Activated CD4-positive, alpha-beta T cell treated with anti-CD3 and anti-CD28 coated beads, Interleukin-2, Interleukin-6, amounts not matched to agents 100 ng/mL and 50 ng/mL, durations not matched to agents 16 hours and 8 hours (primary cell): ENCODE measurements around the gene CLEC19A.
A peak's percentile ranks its signal among the peaks of the same experiment; 100 is the strongest.

Experiments
- DNase-seq: peaks from one replicate; pipeline ENCODE4 v3.0.0-alpha.2; 2020

CLEC19A gene

DNA sequence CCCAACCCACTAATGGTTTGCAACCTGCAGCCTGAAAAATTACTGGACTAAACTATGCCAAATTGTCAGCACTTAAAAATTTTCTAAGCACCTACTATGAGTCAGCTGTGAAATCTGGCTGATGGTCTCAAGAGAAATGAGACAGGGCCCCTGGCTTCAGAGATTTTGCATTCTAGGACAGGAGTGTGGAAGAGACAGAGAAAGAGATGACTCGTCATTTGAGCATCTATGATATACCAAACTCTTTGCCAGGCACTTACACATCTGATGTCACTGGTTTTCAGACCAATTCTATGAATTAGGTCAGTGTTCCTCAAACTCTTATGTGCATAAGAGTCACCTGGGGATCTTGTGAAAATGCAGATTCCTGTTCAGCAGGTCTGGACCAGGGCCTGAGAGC, 44.4 kb downstream of the CLEC19A start:
- no peak for DNase-seq

DNA sequence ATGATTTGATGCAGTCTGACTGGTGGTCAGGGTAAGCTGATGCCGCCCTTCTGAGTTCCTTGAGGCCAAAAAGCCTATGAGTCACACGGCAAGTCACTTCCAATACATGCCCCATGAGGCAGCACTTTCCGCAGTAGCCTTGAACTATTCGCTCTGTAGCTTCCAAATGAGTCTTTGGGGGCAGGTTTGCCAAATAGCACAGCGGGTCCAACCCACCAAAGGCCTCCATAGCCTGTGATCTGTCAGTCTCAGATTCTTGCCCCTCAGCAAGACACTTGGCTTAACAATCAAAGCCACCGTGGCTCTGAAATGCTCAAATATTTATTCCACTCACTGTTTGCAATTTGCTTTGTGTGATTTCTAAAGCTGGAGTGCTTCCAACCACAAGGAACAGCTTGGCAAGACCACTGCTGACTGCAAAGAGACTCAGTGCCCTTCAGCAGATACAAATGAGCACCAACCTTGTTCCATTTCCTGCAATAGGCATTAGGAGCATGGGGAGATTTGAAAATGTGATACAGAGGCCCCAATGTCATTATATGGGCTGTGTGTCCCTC, 45.4 kb downstream of the CLEC19A start:
- DNase-seq, result no peak

DNA sequence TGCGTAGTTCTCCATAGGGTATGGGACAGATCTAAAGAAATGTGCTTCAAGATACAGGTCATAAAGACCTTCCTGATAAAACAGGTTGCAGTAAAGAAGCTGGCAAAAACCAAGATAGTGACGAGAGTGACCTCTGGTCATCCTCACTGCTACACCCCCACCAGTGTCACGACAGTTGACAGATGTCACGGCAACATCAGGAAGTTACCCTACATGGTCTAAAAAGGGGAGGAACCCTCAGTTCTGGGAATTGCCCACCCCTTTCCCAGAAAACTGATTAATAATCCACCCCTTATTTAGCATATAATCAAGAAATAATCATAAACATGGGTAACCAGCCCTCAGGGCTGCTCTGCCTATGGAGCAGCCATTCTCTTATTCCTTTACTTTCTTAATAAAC, 46.3 kb downstream of the CLEC19A start:
- no peak for DNase-seq

DNA sequence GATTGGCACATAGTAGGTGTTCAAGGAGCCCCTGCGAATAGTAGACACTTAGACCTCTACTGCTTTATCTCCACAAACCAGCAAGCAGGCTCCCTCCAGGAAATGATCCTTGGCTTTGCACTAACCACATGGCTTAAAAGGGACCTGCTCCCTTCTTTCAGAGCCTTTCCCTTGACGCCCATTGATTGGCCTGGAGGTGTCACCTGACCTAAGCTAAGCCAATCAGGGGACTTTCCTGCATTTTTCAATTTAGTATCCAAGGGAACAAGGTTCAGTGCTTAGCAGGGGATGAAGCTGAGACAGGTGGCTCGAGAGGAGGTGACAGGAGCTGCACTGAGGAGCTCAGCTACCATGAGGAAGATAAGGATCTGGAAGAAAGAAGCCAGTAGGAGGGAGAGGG, 52.8 kb downstream of the CLEC19A start:
- DNase-seq, result no peak

DNA sequence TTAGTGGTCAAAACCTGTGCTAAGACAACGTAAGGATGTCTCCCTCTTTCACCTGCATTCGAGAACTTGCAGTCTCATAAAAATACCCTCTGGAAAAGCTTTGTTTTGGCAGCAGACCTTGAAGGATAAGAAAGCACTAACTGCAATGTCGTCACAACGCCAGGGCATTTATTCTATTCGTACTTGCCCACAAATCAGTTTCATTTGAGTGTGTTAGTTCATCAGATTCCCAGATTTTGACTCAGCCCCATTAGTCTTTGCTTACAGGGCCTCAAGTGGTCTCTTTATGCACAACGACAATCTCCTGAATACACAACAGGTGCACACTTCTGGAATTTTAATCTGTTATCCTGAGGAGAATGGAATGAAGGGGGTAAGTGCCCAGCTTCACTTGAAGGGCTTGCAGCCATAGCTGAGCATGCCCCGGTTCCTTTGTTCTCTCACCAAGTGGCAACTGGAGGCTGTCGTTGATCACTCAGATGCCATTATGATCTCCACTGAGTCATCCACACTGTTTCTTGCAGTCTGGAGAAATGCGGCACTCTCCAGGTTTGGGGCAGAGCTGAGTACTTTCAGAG, 58.8 kb downstream of the CLEC19A start:
- DNase-seq, result no peak

DNA sequence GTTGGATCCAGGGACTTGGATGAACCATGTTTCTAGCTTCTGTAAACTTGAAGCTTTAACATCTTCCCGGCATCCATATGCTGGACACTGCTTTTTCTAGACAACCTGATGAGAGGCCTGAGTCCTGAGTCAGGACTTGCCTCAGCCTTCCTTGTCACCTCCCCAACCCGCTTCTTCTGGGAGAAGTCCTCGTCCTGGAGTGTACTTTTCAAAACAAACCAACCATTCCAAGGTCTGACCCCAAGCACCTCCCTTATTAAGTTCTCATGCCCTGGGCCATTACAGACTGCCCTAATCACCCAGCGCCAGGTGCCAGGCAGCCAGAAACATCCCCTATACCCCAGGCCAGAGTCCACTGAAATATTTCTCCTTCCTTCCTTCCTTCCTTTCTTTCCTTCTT, 59.4 kb downstream of the CLEC19A start:
- DNase-seq, result no peak

DNA sequence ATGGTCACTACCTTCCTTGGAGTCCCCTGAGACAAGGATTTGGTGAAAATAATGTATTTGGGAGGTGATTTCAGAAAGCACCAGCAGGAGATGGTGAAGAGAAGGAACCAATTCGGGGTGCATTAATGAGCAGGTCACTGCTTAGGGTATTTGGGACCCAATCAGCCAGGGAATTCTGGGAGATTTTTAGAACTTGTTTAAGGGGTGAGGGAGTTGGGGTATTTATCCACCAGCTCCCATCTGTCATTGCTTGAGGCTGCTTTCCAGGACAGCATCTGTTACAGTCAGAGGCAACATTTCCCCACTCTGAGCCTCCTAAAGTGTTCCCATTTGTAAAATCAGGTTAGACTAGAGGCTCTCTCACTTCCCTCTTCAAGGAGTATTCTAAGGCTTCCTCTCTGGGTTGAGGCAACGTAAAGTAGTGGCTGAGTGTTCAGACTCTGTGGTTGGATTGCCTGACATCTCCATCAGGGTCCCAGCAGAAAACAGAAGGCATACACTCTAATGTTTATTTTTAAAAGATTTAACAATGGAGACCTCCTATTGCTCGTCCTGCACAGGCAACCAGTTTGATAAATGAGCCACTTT, 60.9 kb downstream of the CLEC19A start:
- DNase-seq, result no peak

DNA sequence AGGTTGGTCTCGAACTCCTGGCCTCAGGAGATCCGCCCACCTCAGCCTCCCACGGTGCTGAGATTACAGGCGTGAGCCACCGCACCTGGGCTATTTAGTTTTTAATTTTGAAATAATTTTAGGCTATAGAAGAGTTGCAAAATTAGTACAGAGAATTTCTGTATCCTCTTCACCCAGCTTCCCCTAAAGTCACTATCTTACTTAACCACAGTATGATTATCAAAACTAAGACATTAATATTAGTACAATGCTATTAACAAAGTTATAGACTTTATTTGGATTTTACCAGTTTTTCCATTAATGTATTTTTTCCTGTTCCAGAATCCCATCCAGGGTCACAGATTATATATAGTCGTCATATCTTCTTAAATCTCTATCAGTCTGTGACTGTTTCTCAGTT, 62.6 kb downstream of the CLEC19A start:
- DNase-seq, result no peak

DNA sequence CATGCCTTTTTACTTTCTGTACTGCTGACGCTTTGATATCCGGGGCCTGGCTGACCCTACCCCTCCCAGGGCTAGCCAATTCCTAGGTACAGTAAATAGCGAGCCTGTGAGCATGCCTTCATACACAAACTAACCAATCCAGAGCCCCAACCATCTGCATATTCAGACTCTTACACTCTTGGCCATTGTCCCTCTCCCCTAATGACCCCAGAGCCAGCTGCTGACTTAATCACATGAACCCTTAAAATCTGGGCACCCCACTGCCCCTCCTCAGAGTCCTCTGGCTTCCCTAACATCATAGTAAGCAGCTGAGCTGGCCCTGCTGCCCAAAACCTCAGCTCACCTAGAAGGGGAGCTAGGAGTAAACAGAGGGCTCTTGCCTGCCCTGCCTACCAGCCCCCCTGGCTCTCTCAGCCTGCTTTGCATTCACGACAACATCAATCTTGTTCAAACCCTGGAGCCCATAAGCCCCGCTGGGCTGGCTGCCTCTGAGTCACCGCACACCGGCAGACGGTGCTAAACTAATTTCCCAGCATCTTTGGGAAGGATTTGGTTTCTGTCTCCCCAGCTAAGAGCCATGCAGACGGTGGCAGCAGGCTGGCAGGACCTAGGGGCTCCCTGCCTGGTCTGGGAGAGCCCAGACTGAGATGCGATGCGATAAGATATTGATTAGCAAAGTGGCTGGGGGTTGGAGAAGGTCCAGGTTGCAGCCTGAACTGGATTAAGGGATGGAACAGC, 63.2 kb downstream of the CLEC19A start:
- no peak for DNase-seq

DNA sequence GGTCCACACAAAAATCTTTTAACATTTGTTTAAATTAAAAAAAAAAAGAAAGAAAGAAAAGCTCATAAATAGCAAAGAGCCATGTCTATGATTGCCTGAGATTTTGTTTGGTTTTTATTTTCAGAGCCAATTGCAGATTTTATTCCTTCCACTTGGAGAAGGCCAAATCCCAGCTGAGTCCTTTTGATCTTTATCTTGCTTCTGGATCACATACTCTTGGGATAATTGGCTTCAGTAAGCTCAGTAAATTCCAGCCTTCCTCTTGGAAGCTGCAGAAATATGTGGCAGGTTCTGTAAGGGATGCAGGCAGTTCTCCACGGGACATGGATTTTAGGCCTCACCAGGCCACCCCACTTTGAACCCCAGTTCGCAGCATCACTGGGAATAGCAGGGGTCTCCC, 68.8 kb downstream of the CLEC19A start:
- no peak for DNase-seq

DNA sequence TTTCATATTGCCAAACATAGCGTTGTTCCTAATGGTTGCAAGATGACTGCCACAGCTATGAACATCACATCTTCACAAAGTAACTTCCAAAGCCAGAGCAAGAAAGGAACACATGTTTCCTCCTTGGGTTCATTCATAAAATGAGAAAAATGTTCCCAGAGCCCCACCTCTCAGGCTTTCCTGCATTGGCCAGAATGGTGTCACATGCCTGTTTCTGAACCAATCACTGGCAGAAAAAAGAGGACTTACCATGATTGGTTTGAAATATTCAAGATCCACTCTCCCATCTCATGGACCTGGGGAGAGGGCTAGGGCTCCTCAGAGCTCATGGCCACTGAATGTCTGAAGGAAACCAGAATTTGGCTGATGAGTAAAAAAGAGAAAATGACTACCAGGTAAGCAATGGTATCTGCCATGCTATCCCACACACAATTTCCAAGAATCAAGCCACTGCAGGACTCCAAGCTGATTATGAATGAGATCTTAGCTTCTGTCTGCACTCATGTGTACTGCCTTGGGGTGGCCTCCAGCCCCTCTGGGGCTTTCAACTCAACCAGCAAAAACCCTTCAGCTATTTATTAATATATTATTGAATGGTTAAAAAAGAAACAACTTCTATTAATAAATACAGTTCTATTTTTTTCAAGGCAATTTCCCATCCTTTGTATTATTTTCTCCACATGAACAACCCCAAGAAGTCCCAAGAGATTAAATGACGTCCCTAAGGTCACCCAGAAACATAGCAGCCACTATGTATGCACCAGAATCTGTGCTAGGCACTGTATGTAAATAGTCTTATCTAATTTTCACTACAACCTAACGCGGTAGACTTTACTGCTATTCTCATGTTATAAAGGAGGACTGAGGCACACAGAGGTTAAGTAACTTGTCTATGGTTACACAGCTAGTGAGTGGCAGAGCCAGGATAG, 70.8 kb downstream of the CLEC19A start:
- peak; percentile 1 for DNase-seq

DNA sequence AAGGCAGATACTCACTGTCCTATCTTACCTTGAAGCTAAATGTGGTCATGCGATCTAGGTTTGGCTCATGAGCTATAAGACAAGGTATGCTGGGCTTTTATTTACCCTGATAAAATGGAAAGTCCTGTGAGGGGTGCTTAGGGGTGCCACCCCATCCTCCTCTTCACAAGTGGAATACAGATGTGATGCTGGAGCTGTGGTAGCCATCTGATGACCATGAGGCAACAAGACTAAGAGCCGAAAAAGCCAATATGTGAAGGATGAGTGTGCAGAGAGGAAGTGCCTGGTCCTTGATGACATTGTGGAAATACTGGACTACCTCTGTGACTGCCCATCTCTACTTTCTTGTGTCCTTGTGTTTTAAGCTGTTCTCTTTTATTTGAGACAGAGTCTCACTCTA, 74.0 kb downstream of the CLEC19A start:
- DNase-seq, result no peak
